MM.1S (cell line): ENCODE results near the gene GTPBP3.

Experiments
- DNase-seq: peaks from one replicate; pipeline ENCODE4 v3.0.0-alpha.2; 2015
- H2AFZ ChIP-seq: fragments of 300-600 bp; sonication (generic); 2 replicates; pipeline ENCODE4 v1.6.0; 2016; ENCODE audit warnings: antibody characterized with exemption, low read length
- H3F3A ChIP-seq: fragments of 300-600 bp; sonication (generic); 2 replicates; pipeline ENCODE4 v1.6.1; 2016; ENCODE audit warnings: mild to moderate bottlenecking, antibody characterized with exemption, low read length, moderate library complexity, mixed read lengths; ENCODE audit not compliant: insufficient read depth
- H3K27ac ChIP-seq: fragments of 300-600 bp; sonication (generic); 2 replicates; pipeline ENCODE4 v1.5.1; 2016; ENCODE audit warnings: mild to moderate bottlenecking, low read length
- H3K27me3 ChIP-seq: fragments of 300-600 bp; sonication (generic); replicated peaks from 2 replicates; pipeline ENCODE4 v1.6.0; 2016; ENCODE audit warnings: low read length; ENCODE audit not compliant: insufficient read depth
- H3K36me3 ChIP-seq: fragments of 300-600 bp; sonication (generic); replicated peaks from 2 replicates; pipeline ENCODE4 v1.6.1; 2016; ENCODE audit warnings: mild to moderate bottlenecking, low read length, mixed read lengths; ENCODE audit not compliant: insufficient read depth
- H3K4me1 ChIP-seq: fragments of 300-600 bp; sonication (generic); 2 replicates; pipeline ENCODE4 v1.6.1; 2016; ENCODE audit warnings: low read length, mixed read lengths
- H3K4me2 ChIP-seq: fragments of 300-600 bp; sonication (generic); 2 replicates; pipeline ENCODE4 v1.6.0; 2016; ENCODE audit warnings: low read depth, low read length
- H3K4me3 ChIP-seq: fragments of 300-600 bp; sonication (generic); 2 replicates; pipeline ENCODE4 v1.5.1; 2016; ENCODE audit warnings: low read length, mixed read lengths
- H3K79me2 ChIP-seq: fragments of 300-600 bp; sonication (generic); 2 replicates; pipeline ENCODE4 v1.6.1; 2016; ENCODE audit warnings: mixed run types, low read length, mixed read lengths
- H3K9ac ChIP-seq: fragments of 300-600 bp; sonication (generic); 2 replicates; pipeline ENCODE4 v1.6.1; 2016; ENCODE audit warnings: low read length, mixed read lengths
- H3K9me2 ChIP-seq: fragments of 300-600 bp; sonication (generic); replicated peaks from 2 replicates; pipeline ENCODE4 v1.6.1; 2016; ENCODE audit warnings: mild to moderate bottlenecking, low read length, mixed read lengths; ENCODE audit not compliant: insufficient read depth
- H3K9me3 ChIP-seq: fragments of 300-600 bp; sonication (generic); replicated peaks from 2 replicates; pipeline ENCODE4 v1.6.1; 2016; ENCODE audit warnings: mild to moderate bottlenecking, low read length, mixed read lengths; ENCODE audit not compliant: insufficient read depth
- H4K20me1 ChIP-seq: fragments of 300-600 bp; sonication (generic); 2 replicates; pipeline ENCODE4 v1.6.1; 2016; ENCODE audit warnings: mild to moderate bottlenecking, low read length, moderate library complexity, mixed read lengths; ENCODE audit not compliant: insufficient read depth
- CTCF ChIP-seq: fragments of 300-600 bp; sonication (generic); IDR thresholded peaks from 2 replicates; pipeline ENCODE4 v1.5.1; 2016; ENCODE audit warnings: antibody characterized with exemption, low read length, mixed read lengths
- EZH2 ChIP-seq: fragments of 300-600 bp; sonication (generic); optimal IDR thresholded peaks from 2 replicates; pipeline ENCODE3; 2017; ENCODE audit warnings: low read depth, mild to moderate bottlenecking, antibody characterized with exemption, low read length, mixed read lengths
- EZH2phosphoT487 ChIP-seq: fragments of 300-600 bp; sonication (generic); IDR thresholded peaks from 2 replicates; pipeline ENCODE4 v1.6.1; 2018; ENCODE audit warnings: antibody characterized with exemption, low read length

The GTPBP3 gene

GRCh38 chr19:17353386-17353785 is 16.0 kb downstream of the GTPBP3 start:
- Histone ChIP-seq H4K20me1 (no peaks in the 10 kb centered on the region), H3K27ac (no peak overlapping the region), H3F3A (no peaks in the 10 kb centered on the region), H3K36me3 (no peaks in the 10 kb centered on the region), H3K79me2 (no peaks in the 10 kb centered on the region), H3K4me1 (no peaks in the 10 kb centered on the region), H3K9me3 (no peaks in the 10 kb centered on the region), H2AFZ (no peak overlapping the region), H3K9ac (no peak overlapping the region), H3K27me3 (peaks cover 28% of the 10 kb centered on the region), H3K4me3 (no peak overlapping the region), H3K4me2 (no peak overlapping the region), H3K9me2 (no peaks in the 10 kb centered on the region)
- TF ChIP-seq CTCF (no peak), EZH2 (no peak), EZH2phosphoT487 (no peak)
- DNase-seq: no peak

- Histone ChIP-seq H4K20me1 (no peaks in the 10 kb centered on the region), H3F3A (no peaks in the 10 kb centered on the region), H3K9me2 (no peaks in the 10 kb centered on the region), H3K4me2 (no peak overlapping the region), H3K27ac (no peak overlapping the region), H3K4me1 (no peaks in the 10 kb centered on the region), H3K79me2 (no peaks in the 10 kb centered on the region), H3K9me3 (no peaks in the 10 kb centered on the region), H3K4me3 (no peak overlapping the region), H3K27me3 (peaks cover 5% of the 10 kb centered on the region; the same call in 1 of the 2 replicates), H2AFZ (no peak overlapping the region), H3K36me3 (no peaks in the 10 kb centered on the region), H3K9ac (no peak overlapping the region)
- no peak for TF ChIP-seq EZH2phosphoT487
- TF ChIP-seq EZH2: no peak
- TF ChIP-seq CTCF: no peak
- DNase-seq: no peak
Observed at GRCh38 chr19:17357078-17357666, 19.8 kb downstream of the GTPBP3 start.

GRCh38 chr19:17357724-17358123 is 20.4 kb downstream of the GTPBP3 start:
- no peak overlapping the region for H3K4me3 ChIP-seq
- no peak for DNase-seq
- no peak overlapping the region for H3K27ac ChIP-seq
- no peaks in the 10 kb centered on the region for H4K20me1 ChIP-seq
- no peak overlapping the region for H3K9ac ChIP-seq
- H3F3A ChIP-seq: no peaks in the 10 kb centered on the region
- no peaks in the 10 kb centered on the region for H3K4me1 ChIP-seq
- no peak overlapping the region for H2AFZ ChIP-seq
- 0 out of 2 replicates have a peak, but pooled peaks cover 6% of the 10 kb centered on the region for H3K27me3 ChIP-seq
- TF ChIP-seq CTCF: no peak
- TF ChIP-seq EZH2: no peak
- no peak for TF ChIP-seq EZH2phosphoT487
- no peaks in the 10 kb centered on the region for H3K9me2 ChIP-seq
- no peaks in the 10 kb centered on the region for H3K36me3 ChIP-seq
- no peaks in the 10 kb centered on the region for H3K79me2 ChIP-seq
- no peaks in the 10 kb centered on the region for H3K9me3 ChIP-seq
- H3K4me2 ChIP-seq: no peak overlapping the region
